IMR-90 (cell line): ENCODE data around the gene ASTL. TPM values are rescaled to one million over a fixed set of nuclear protein-coding genes. Genes with fewer than 3 reads are reported as not detected.

ENCODE experiments used
- ATAC-seq: fragments of 200-7000 bp; cut with Tn5 transposase; 2 replicates; pipeline ENCODE4 v1.9.1; 2020; ENCODE audit warnings: low read depth, mild to moderate bottlenecking, moderate library complexity
- BruUV-seq: library from RNA; stranded (reverse); fragments of 400-500 nt; replicated peaks from 2 replicates; lab custom pipeline; 2021; lab: Mats Ljungman, UMichigan
- CTCF ChIA-PET: fragments of 300-600 bp; formaldehyde crosslinking; extraction: SDS; loops from one replicate; lab custom pipeline; 2021; ENCODE audit warnings: antibody characterized with exemption; lab: Yijun Ruan, JAX
- POLR2A ChIA-PET: fragments of 300-600 bp; sonication (Branson Sonifier 250); formaldehyde crosslinking; loops from one replicate; lab custom pipeline; 2022; ENCODE audit warnings: antibody characterized with exemption; ENCODE audit not compliant: unreplicated experiment; lab: Charles Lee
- DNase-seq: peaks from one replicate; pipeline ENCODE4 v3.0.0; 2013
- H2AFZ ChIP-seq: replicated peaks from 2 replicates; pipeline ENCODE3; 2013; ENCODE audit warnings: low read length, mild to moderate bottlenecking; ENCODE audit not compliant: poor library complexity
- H2AK5ac ChIP-seq: 2 replicates; pipeline ENCODE4 v1.6.1; 2013; ENCODE audit warnings: low read depth, low read length, inconsistent platforms
- H2AK9ac ChIP-seq: replicated peaks from 2 replicates; pipeline ENCODE3; 2013; ENCODE audit warnings: mild to moderate bottlenecking, low read depth, low read length, moderate library complexity; ENCODE audit not compliant: poor library complexity
- H2BK120ac ChIP-seq: 2 replicates; pipeline ENCODE4 v1.6.1; 2013; ENCODE audit warnings: low read depth, low read length, inconsistent platforms
- H2BK15ac ChIP-seq: 3 replicates; pipeline ENCODE4 v1.6.1; 2013; ENCODE audit warnings: low read depth, low read length, inconsistent platforms
- H2BK20ac ChIP-seq: 2 replicates; pipeline ENCODE4 v1.6.1; 2013; ENCODE audit warnings: low read depth, mild to moderate bottlenecking, inconsistent platforms, low read length, moderate library complexity
- H2BK5ac ChIP-seq: 2 replicates; pipeline ENCODE4 v1.6.1; 2013; ENCODE audit warnings: mild to moderate bottlenecking, low read depth, low read length, inconsistent platforms; ENCODE audit not compliant: poor library complexity, severe bottlenecking
- H3K14ac ChIP-seq: replicated peaks from 2 replicates; pipeline ENCODE4 v1.6.1; 2013; ENCODE audit warnings: low read depth, low read length, inconsistent platforms
- H3K18ac ChIP-seq: 2 replicates; pipeline ENCODE4 v1.6.1; 2013; ENCODE audit warnings: low read depth, low read length, control low read depth
- H3K23ac ChIP-seq: 2 replicates; pipeline ENCODE4 v1.6.1; 2013; ENCODE audit warnings: low read depth, low read length, inconsistent platforms
- H3K27ac ChIP-seq: 2 replicates; pipeline ENCODE4 v1.5.1; 2013; ENCODE audit warnings: mild to moderate bottlenecking, control low read depth, low read length; ENCODE audit not compliant: insufficient read depth
- H3K27me3 ChIP-seq: 2 replicates; pipeline ENCODE4 v1.6.1; 2013; ENCODE audit warnings: low read length; ENCODE audit not compliant: control insufficient read depth, insufficient read depth
- H3K36me3 ChIP-seq: 2 replicates; pipeline ENCODE4 v1.6.1; 2013; ENCODE audit warnings: low read length, mixed read lengths; ENCODE audit not compliant: control insufficient read depth, insufficient read depth
- H3K4ac ChIP-seq: 2 replicates; pipeline ENCODE4 v1.6.1; 2013; ENCODE audit warnings: low read depth, low read length, inconsistent platforms
- H3K4me1 ChIP-seq: 2 replicates; pipeline ENCODE4 v1.6.1; 2013; ENCODE audit warnings: low read length, mixed read lengths; ENCODE audit not compliant: control insufficient read depth, insufficient read depth
- H3K4me2 ChIP-seq: 2 replicates; pipeline ENCODE4 v1.6.1; 2013; ENCODE audit warnings: low read depth, mild to moderate bottlenecking, control low read depth, low read length, moderate library complexity
- H3K4me3 ChIP-seq: 2 replicates; pipeline ENCODE4 v1.5.1; 2013; ENCODE audit warnings: low read depth, mild to moderate bottlenecking, control low read depth, low read length, moderate library complexity; ENCODE audit not compliant: insufficient read depth
- H3K56ac ChIP-seq: 2 replicates; pipeline ENCODE4 v1.6.1; 2013; ENCODE audit warnings: low read length, inconsistent platforms; ENCODE audit not compliant: insufficient read depth; ENCODE audit errors: extremely low read depth
- H3K79me1 ChIP-seq, 2 experiments: 2 replicates each; pipeline ENCODE4 v1.6.1; 2013; ENCODE audit warnings: low read length in 2 of 2, inconsistent platforms in 1 of 2, low read depth in 1 of 2
- H3K9ac ChIP-seq: 2 replicates; pipeline ENCODE4 v1.6.1; 2013; ENCODE audit warnings: low read depth, low read length, control low read depth
- H3K9me1 ChIP-seq: 2 replicates; pipeline ENCODE4 v1.6.1; 2013; ENCODE audit warnings: low read length, inconsistent platforms; ENCODE audit not compliant: insufficient read depth
- H3K9me3 ChIP-seq: 2 replicates; pipeline ENCODE4 v1.6.1; 2013; ENCODE audit warnings: low read length; ENCODE audit not compliant: control insufficient read depth, insufficient read depth
- H4K20me1 ChIP-seq: 2 replicates; pipeline ENCODE4 v1.6.1; 2013; ENCODE audit warnings: low read length, inconsistent platforms; ENCODE audit not compliant: insufficient read depth
- H4K5ac ChIP-seq: 2 replicates; pipeline ENCODE4 v1.6.1; 2013; ENCODE audit warnings: mild to moderate bottlenecking, low read depth, low read length, control low read depth
- H4K8ac ChIP-seq, 2 experiments: 2 replicates each; pipeline ENCODE4 v1.6.1; 2013; ENCODE audit warnings: low read depth in 2 of 2, low read length in 2 of 2, control low read depth in 1 of 2, inconsistent platforms in 1 of 2
- H4K91ac ChIP-seq: 2 replicates; pipeline ENCODE4 v1.6.1; 2013; ENCODE audit warnings: low read depth, low read length, inconsistent platforms; ENCODE audit not compliant: insufficient read depth
- CHD1 ChIP-seq: IDR thresholded peaks from 2 replicates; pipeline ENCODE4 v1.6.1; 2012; ENCODE audit warnings: low read depth, low read length, improper control_type of control experiment
- FOS ChIP-seq: fragments of 150-350 bp; IDR thresholded peaks from 2 replicates; pipeline ENCODE4 v1.6.1; 2016; ENCODE audit warnings: low read depth, low read length
- NFE2L2 ChIP-seq: fragments of 150-350 bp; IDR thresholded peaks from 2 replicates; pipeline ENCODE4 v1.6.1; 2016; ENCODE audit warnings: low read depth, mild to moderate bottlenecking, low read length
- RFX5 ChIP-seq: IDR thresholded peaks from 2 replicates; pipeline ENCODE4 v1.8.0; 2012; ENCODE audit warnings: low read depth, mild to moderate bottlenecking, low read length, moderate library complexity
- WGBS, 2 experiments: methylation state at CpG; one replicate each; pipeline versions ENCODE4 v1.1.5 to v1.1.7; 2013; ENCODE audit warnings: missing lambda C conversion rate in 2 of 2; ENCODE audit not compliant: insufficient read length in 1 of 2; ENCODE audit errors: extremely low coverage in 2 of 2; 5-methylcytosine and 5-hydroxymethylcytosine counted together
- dilution Hi-C: fragments of 300-500 bp; cut with HindIII; formaldehyde crosslinking; loops from one replicate; pipeline ENCODE4 v1.14.3; 2018; ENCODE audit warnings: low sequenced_read_pairs; ENCODE audit not compliant: unreplicated experiment
- in situ Hi-C: fragments of 300-500 bp; cut with MboI; formaldehyde crosslinking; loops from 3 replicates; pipeline ENCODE4 v1.14.3; 2019; ENCODE audit warnings: low sequenced_read_pairs, inconsistent platforms, mixed read lengths
- intact Hi-C: fragments of 100-400 bp; cut with micrococcal nuclease; formaldehyde crosslinking; loops from 2 replicates; pipeline ENCODE4 v1.10.0; 2022
- polyA plus RNA-seq, 3 experiments: library from polyadenylated mRNA; depleted of rRNA; stranded (reverse); fragments of >200 nt; gene quantifications; 2 replicates each; pipeline ENCODE4 v1.2.3, GENCODE V29; 2012; ENCODE audit warnings: low replicate concordance in 1 of 3
- total RNA-seq: library from RNA; depleted of rRNA; stranded (reverse); fragments of >200 nt; gene quantifications from 2 replicates; pipeline ENCODE4 v1.2.3, GENCODE V29; 2012
- TF ChIP-seq, protein P1 (sequence below): fragments of 150-350 bp; IDR thresholded peaks from 2 replicates; pipeline ENCODE4 v1.6.1; 2016; ENCODE audit warnings: low read depth, mild to moderate bottlenecking, low read length, moderate library complexity, borderline replicate concordance
- TF ChIP-seq, protein P2 (sequence below): conservative IDR thresholded peaks from 2 replicates; pipeline ENCODE4 v1.5.1; 2012; ENCODE audit warnings: mild to moderate bottlenecking, low read depth, low read length, improper control_type of control experiment
- TF ChIP-seq, protein P3 (sequence below): fragments of 150-350 bp; IDR thresholded peaks from 2 replicates; pipeline ENCODE4 v1.6.1; 2017; ENCODE audit warnings: mild to moderate bottlenecking, antibody characterized with exemption, low read length, low read depth

Gene ASTL
- total and polyA plus RNA-seq, 2 of the 4 experiments (the other 2 are of a cell fraction): not detected

DNA sequence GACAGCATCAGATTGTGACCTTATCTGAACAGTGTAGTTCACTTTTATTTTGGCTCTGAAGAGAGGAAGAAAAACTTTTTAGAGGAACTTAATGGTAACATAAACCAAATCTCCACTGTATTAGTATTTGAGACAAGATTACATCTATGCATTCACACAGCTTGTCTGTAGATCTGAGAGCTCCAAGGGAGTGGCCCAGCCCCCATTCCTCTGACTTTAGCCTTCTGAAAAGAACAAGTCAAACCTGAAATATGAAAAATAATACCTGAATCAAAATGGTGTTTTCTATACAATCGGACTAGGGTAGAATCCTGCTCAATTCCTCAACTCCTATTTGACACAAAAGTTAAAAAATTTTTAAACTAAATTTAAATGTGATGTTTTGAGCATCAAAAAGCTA, 47.2 kb upstream of the ASTL start:
- no TSS peak for BruUV-seq
- no peak overlapping the region for H3K23ac ChIP-seq
- POLR2A ChIA-PET: no interaction called here
- H3K4ac ChIP-seq: no peak overlapping the region
- TF ChIP-seq, protein P1, sequence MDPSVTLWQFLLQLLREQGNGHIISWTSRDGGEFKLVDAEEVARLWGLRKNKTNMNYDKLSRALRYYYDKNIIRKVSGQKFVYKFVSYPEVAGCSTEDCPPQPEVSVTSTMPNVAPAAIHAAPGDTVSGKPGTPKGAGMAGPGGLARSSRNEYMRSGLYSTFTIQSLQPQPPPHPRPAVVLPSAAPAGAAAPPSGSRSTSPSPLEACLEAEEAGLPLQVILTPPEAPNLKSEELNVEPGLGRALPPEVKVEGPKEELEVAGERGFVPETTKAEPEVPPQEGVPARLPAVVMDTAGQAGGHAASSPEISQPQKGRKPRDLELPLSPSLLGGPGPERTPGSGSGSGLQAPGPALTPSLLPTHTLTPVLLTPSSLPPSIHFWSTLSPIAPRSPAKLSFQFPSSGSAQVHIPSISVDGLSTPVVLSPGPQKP: no peak
- TF ChIP-seq NFE2L2 (no peak), CHD1 (no peak), RFX5 (no peak), FOS (no peak)
- TF ChIP-seq, protein P2, sequence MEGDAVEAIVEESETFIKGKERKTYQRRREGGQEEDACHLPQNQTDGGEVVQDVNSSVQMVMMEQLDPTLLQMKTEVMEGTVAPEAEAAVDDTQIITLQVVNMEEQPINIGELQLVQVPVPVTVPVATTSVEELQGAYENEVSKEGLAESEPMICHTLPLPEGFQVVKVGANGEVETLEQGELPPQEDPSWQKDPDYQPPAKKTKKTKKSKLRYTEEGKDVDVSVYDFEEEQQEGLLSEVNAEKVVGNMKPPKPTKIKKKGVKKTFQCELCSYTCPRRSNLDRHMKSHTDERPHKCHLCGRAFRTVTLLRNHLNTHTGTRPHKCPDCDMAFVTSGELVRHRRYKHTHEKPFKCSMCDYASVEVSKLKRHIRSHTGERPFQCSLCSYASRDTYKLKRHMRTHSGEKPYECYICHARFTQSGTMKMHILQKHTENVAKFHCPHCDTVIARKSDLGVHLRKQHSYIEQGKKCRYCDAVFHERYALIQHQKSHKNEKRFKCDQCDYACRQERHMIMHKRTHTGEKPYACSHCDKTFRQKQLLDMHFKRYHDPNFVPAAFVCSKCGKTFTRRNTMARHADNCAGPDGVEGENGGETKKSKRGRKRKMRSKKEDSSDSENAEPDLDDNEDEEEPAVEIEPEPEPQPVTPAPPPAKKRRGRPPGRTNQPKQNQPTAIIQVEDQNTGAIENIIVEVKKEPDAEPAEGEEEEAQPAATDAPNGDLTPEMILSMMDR: no peak
- TF ChIP-seq, protein P3, sequence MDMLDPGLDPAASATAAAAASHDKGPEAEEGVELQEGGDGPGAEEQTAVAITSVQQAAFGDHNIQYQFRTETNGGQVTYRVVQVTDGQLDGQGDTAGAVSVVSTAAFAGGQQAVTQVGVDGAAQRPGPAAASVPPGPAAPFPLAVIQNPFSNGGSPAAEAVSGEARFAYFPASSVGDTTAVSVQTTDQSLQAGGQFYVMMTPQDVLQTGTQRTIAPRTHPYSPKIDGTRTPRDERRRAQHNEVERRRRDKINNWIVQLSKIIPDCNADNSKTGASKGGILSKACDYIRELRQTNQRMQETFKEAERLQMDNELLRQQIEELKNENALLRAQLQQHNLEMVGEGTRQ: no peak
- no peak overlapping the region for H4K91ac ChIP-seq
- no peak overlapping the region for H2BK120ac ChIP-seq
- H3K4me3 ChIP-seq: no peak overlapping the region
- DNase-seq (no peak), ATAC-seq (no peak)
- H2AFZ ChIP-seq: no peak overlapping the region
- H3K27ac ChIP-seq: no peak overlapping the region
- CTCF ChIA-PET: interaction anchor here (1.6 kb wide), 1 partner anchor 11 kb away, joined by 5 read pairs; no protein-coding TSS in a partner anchor
- in situ Hi-C loops (no loop called here), dilution Hi-C loops (no loop called here), intact Hi-C loops (no loop called here)
- H3K56ac ChIP-seq: no peak overlapping the region
- no peak overlapping the region for H3K18ac ChIP-seq
- no peak overlapping the region for H3K14ac ChIP-seq
- H3K79me1 ChIP-seq: peaks cover 16 to 18% of the 10 kb centered on the region in 2 experiments; a peak in 3 of 4 replicates
- H2BK20ac ChIP-seq: no peak overlapping the region
- H2BK5ac ChIP-seq: no peak overlapping the region
- H4K20me1 ChIP-seq: peaks cover 5% of the 10 kb centered on the region; the same call in 1 of the 2 replicates
- no CpG with 5 or more reads among the region's 1 CpG for WGBS, 2 experiments
- no peak overlapping the region for H3K4me2 ChIP-seq
- no peak overlapping the region for H3K9ac ChIP-seq
- H3K9me3 ChIP-seq: no peaks in the 10 kb centered on the region
- H4K5ac ChIP-seq: no peak overlapping the region
- peaks cover 3% of the 10 kb centered on the region; the same call in 1 of the 2 replicates for H3K9me1 ChIP-seq
- H2AK9ac ChIP-seq: no peak overlapping the region
- H3K27me3 ChIP-seq: no peaks in the 10 kb centered on the region
- peaks cover 4% of the 10 kb centered on the region; the same call in 1 of the 2 replicates for H3K4me1 ChIP-seq
- no peak overlapping the region for H4K8ac ChIP-seq
- H3K36me3 ChIP-seq: peaks cover 35% of the 10 kb centered on the region
- no peak overlapping the region for H2AK5ac ChIP-seq
- H2BK15ac ChIP-seq: no peak overlapping the region
